Omental fat pad (tissue), 4 donors: ENCODE results near the gene MOB3B. TPM values are rescaled to one million over a fixed set of nuclear protein-coding genes. Genes with fewer than 3 reads are reported as not detected.

Experiments
- ATAC-seq: fragments of 150-250 bp; one replicate; pipeline ENCODE4 v1.9.1; 2016; ENCODE audit warnings: mild to moderate bottlenecking, moderate library complexity; ENCODE audit not compliant: low FRiP score
- DNase-seq: peaks from one replicate; pipeline ENCODE4 v3.0.0-alpha.2; 2019; ENCODE audit warnings: low spot score
- CTCF ChIP-seq, 3 donors: fragments of 450-650 bp; IDR thresholded peaks; one replicate each; pipeline ENCODE4 v1.5.1; 2016 to 2017; ENCODE audit warnings: antibody characterized with exemption in 3 of 3, mild to moderate bottlenecking in 3 of 3, moderate library complexity in 2 of 3
- total RNA-seq, 4 donors: library from RNA; depleted of rRNA; stranded (reverse); fragments of >200 nt; gene quantifications; one replicate each; pipeline ENCODE4 v1.1.0, GENCODE V29; 2016

The MOB3B gene
- total RNA-seq, 4 donors from 2014 or later, result 7.9 to 11.5 (median 9.4) TPM

DNA sequence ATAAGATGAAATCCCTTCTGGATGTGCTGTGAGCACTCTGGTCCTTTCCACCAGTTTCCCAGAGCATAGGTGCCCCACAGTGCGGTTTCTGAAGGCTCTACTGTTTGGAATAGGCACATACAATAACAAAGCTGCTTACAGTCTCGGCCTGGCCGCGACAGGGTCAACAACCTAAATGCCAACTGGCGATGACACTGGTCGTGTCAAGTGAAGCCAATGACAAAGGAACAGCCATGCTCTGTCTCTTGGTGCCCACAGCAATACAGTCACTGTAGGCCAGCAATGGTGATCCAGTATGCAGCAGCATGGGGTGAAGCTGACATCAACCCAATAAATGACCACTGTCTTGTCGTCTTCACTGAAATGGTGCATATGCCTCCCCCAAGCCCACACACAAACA lies 184.8 kb downstream of the MOB3B start:
- no peak for ATAC-seq

GRCh38 chr9:27341545-27342294 lies 187.9 kb downstream of the MOB3B start:
- ATAC-seq (no peak), DNase-seq (no peak)
- TF ChIP-seq CTCF (IDR thresholded peaks at IDR 0.05), result no peak

More for the DNA sequence above, 184.8 kb downstream of the MOB3B start:
- DNase-seq, result no peak
- TF ChIP-seq CTCF (IDR thresholded peaks at IDR 0.05), result no peak

DNA sequence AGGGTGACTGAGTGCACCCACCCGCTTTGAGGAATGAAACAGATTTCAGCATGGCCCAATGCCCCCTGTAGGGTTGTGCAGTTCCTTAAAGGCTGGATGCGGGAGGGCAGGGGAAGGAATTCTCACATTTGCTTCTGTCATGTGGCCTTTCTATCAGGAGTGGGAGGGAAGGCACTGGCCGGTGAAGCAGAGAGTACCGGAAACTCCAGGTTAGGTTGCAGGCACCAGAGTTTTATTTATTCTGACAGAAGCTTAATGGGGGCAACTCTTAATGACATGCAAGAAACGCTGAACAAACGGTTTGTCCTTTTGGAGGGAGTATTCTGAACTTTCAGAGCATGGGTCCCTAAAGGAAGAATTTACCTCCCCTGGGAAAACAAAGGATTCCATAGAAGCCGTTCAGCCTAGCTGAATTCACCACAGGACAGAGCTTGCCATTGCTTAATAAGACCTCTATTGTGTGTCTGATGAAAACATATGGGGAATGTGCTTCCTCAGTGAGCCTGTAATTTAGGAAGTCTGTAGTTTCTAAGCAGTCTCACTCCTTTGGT lies 188.6 kb downstream of the MOB3B start:
- no peak for ATAC-seq
- no peak for TF ChIP-seq CTCF (IDR thresholded peaks at IDR 0.05)
- DNase-seq, result no peak

GRCh38 chr9:27340285-27340674 lies 189.3 kb downstream of the MOB3B start:
- ATAC-seq (no peak), DNase-seq (no peak)
- TF ChIP-seq CTCF (IDR thresholded peaks at IDR 0.05), result no peak

- no peak for TF ChIP-seq CTCF (IDR thresholded peaks at IDR 0.05)
- ATAC-seq, result no peak
- no peak for DNase-seq
Measured at GRCh38 chr9:27339661-27340284, 189.8 kb downstream of the MOB3B start.

- ATAC-seq (no peak), DNase-seq (no peak)
- TF ChIP-seq CTCF (IDR thresholded peaks at IDR 0.05), result no peak
Measured at GRCh38 chr9:27338527-27338903, 191.1 kb downstream of the MOB3B start.
